Fibroblast of mammary gland (primary cell): ENCODE results near the gene OLFM4.

Experiments used
- DNase-seq: peaks from one replicate; pipeline ENCODE4 v3.0.0-alpha.2; 2010; ENCODE audit warnings: low read depth
- H3K4me3 ChIP-seq: 2 replicates; pipeline ENCODE4 v1.5.1; 2011; ENCODE audit warnings: low read depth, mild to moderate bottlenecking, low read length, moderate library complexity; ENCODE audit not compliant: control insufficient read depth
- CTCF ChIP-seq: conservative IDR thresholded peaks from 2 replicates; pipeline ENCODE4 v1.5.1; 2011; ENCODE audit warnings: low read depth, low read length, inconsistent platforms; ENCODE audit not compliant: control insufficient read depth, insufficient read depth

Gene OLFM4

GRCh38 chr13:53074114-53074513, 45.5 kb downstream of the OLFM4 start:
- no peak for TF ChIP-seq CTCF
- DNase-seq: no peak
- no peak overlapping the region for H3K4me3 ChIP-seq

GRCh38 chr13:53075356-53076041, 46.9 kb downstream of the OLFM4 start:
- DNase-seq: no peak
- TF ChIP-seq CTCF: no peak
- H3K4me3 ChIP-seq: no peak overlapping the region

GRCh38 chr13:53079691-53080090, 51.1 kb downstream of the OLFM4 start:
- no peak overlapping the region for H3K4me3 ChIP-seq
- TF ChIP-seq CTCF: no peak
- no peak for DNase-seq

- TF ChIP-seq CTCF: no peak
- DNase-seq: no peak
- H3K4me3 ChIP-seq: no peak overlapping the region
Observed at GRCh38 chr13:53088871-53089270, 60.3 kb downstream of the OLFM4 start.

GRCh38 chr13:53089951-53090350, 61.3 kb downstream of the OLFM4 start:
- no peak overlapping the region for H3K4me3 ChIP-seq
- no peak for TF ChIP-seq CTCF
- DNase-seq: no peak

GRCh38 chr13:53090461-53090860, 61.8 kb downstream of the OLFM4 start:
- H3K4me3 ChIP-seq: no peak overlapping the region
- TF ChIP-seq CTCF: no peak
- DNase-seq: no peak

GRCh38 chr13:53092931-53093330, 64.3 kb downstream of the OLFM4 start:
- TF ChIP-seq CTCF: no peak
- H3K4me3 ChIP-seq: no peak overlapping the region

More at GRCh38 chr13:53092931-53093330, 64.3 kb downstream of the OLFM4 start:
- no peak for DNase-seq
